Body of pancreas (tissue), 4 donors: Measurements from ENCODE around the gene DHX58.

Experiments used
- CTCF ChIP-seq, 7 experiments: fragments of 450-650 bp in 4 of 7; fragments of 200-600 bp in 3 of 7; sonication (generic) in 3 of 7; IDR thresholded peaks; one replicate each; pipeline ENCODE4 v1.5.1; 2016 to 2019; ENCODE audit warnings: antibody characterized with exemption in 7 of 7
- POLR2A ChIP-seq, 3 donors: fragments of 450-650 bp; IDR thresholded peaks; one replicate each; pipeline ENCODE4 v1.6.1; 2016; ENCODE audit warnings: antibody characterized with exemption in 3 of 3, mild to moderate bottlenecking in 2 of 3

DNA sequence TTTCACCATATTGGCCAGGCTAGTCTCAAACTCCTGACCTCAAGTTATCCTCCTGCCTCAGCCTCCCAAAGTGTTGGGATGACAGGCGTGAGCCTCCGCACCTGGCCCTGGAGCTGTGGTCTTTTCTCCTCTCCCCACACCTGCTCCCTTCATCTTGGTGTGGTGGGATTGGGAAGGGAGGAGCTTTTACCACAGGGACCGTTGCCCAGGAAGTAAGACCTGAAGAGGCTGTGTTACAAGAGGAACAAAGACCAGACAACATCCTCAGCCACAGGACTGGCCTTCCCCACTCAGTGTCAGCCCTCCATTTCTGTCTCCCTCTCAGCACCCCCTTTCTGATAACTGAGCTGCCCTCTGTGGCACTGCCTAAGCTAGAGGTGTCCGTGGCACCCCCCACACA is 52.7 kb downstream of the DHX58 start:
- TF ChIP-seq CTCF (IDR thresholded peaks at IDR 0.05) (no peak), POLR2A (IDR thresholded peaks at IDR 0.05) (no peak)
